ENCODE results near the gene GNA12. TPM values are rescaled to one million over a fixed set of nuclear protein-coding genes. Genes with fewer than 3 reads are reported as not detected.

The GNA12 gene
- total and polyA plus RNA-seq, 9 of the 15 experiments (the other 6 are each of a cell fraction or from before 2014, with no cell fraction given), result 0.65 to 32.7 (median 9.6) TPM

GRCh38 chr7:2757904-2758672, 86.0 kb downstream of the GNA12 start (continued):
- TF ChIP-seq CBX1 (IDR thresholded peaks at IDR 0.05; ENCODE audit: low read depth) (no peak), GTF2E2 (tag; IDR thresholded peaks at IDR 0.05) (no peak), NFE2 (IDR thresholded peaks at IDR 0.05; ENCODE audit: low read depth) (peak; percentile 94), HDAC1 (IDR thresholded peaks at IDR 0.05) (peak in 1 of 2 experiments; percentile 81; a peak in 3 of 4 replicates), KDM1A (IDR thresholded peaks at IDR 0.05) (peak; percentile 54 to 78; a peak in 3 of 4 replicates), SIX5 (IDR thresholded peaks at IDR 0.05; ENCODE audit: borderline replicate concordance in 1 of 2, insufficient read depth in 1 of 2, low read depth in 1 of 2, low read length in 2 of 2) (no peak), ZNF583 (CRISPR knock-in tag; IDR thresholded peaks at IDR 0.05) (no peak), SLC30A9 (CRISPR knock-in tag; IDR thresholded peaks at IDR 0.05) (no peak), MED1 (CRISPR knock-in tag; IDR thresholded peaks at IDR 0.05; ENCODE audit: borderline replicate concordance) (no peak), ETS2 (tag; IDR thresholded peaks at IDR 0.05; ENCODE audit: borderline replicate concordance, poor library complexity, severe bottlenecking) (no peak), CHCHD3 (CRISPR knock-in tag; IDR thresholded peaks at IDR 0.05) (no peak), NONO (IDR thresholded peaks at IDR 0.05; ENCODE audit: low read depth in 2 of 2, low read length in 1 of 2) (no peak), SNRNP70 (optimal IDR thresholded peaks at IDR 0.05; ENCODE audit: low read depth, low read length) (no peak), CREM (IDR thresholded peaks at IDR 0.05; ENCODE audit: low read depth) (peak; percentile 93), MAFG (tag; conservative IDR thresholded peaks at IDR 0.05) (peak; percentile 96), MNT (conservative IDR thresholded peaks at IDR 0.05) (peak; percentile 71 to 88), CXXC5 (CRISPR knock-in tag; IDR thresholded peaks at IDR 0.05) (peak; percentile 71), BRF2 (IDR thresholded peaks at IDR 0.05; ENCODE audit: borderline replicate concordance, insufficient read depth, insufficient read length) (no peak), HOMEZ (CRISPR knock-in tag; IDR thresholded peaks at IDR 0.05) (no peak), NCOA1 (IDR thresholded peaks at IDR 0.05; ENCODE audit: low read depth) (peak; percentile 89), E2F8 (IDR thresholded peaks at IDR 0.05; ENCODE audit: low read depth, partially characterized antibody) (peak; percentile 54), PRMT5 (CRISPR knock-in tag; IDR thresholded peaks at IDR 0.05) (no peak)

Data from K562 (cell line).